A549 treated with GW870086 at 1 μM for 4 hours (cell line): ENCODE results near the gene PRXL2A. TPM values are rescaled to one million over a fixed set of nuclear protein-coding genes. Genes with fewer than 3 reads are reported as not detected.

Source experiments
- total RNA-seq: library from RNA; stranded (reverse); fragments of 200-300 nt; extraction: Qiagen RNA extraction; gene quantifications from 5 replicates; pipeline ENCODE4 v1.2.3, GENCODE V29; 2022; ENCODE audit warnings: low read depth

PRXL2A gene
- 41.2 to 44.9 TPM (median 43.7 TPM) in 5 replicates for total RNA-seq

GRCh38 chr10:80408242-80409101 lies at the start of gene PRXL2A:
Gene PRXL2A (plus strand): TSS chr10:80408551. CDS start chr10:80420468, 11,917 bp downstream.

GRCh38 chr10:80453842-80454512 lies 45.6 kb downstream of the PRXL2A start, which contains the start of gene TSPAN14:
Gene TSPAN14 (plus strand): TSS chr10:80454310. CDS start chr10:80489234, 34,924 bp downstream.

Other genes with a start within 250 kb of the PRXL2A start
- gene ANXA11, start 203.0 kb upstream of the PRXL2A start, total RNA-seq = 155 to 223 TPM (median 214 TPM) in 5 replicates
- 0.03 to 0.05 TPM in 2 of 5 replicates, not detected in the others for gene MAT1A, start 118.9 kb upstream of the PRXL2A start, total RNA-seq
- gene DYDC1, start 51.8 kb upstream of the PRXL2A start, total RNA-seq = not detected in 5 replicates
- gene DYDC2, start 51.8 kb upstream of the PRXL2A start, total RNA-seq = 0.13 to 0.17 TPM in 2 of 5 replicates, not detected in the others
- 121 to 158 TPM (median 152 TPM) in 5 replicates for gene TSPAN14, start 45.8 kb downstream of the PRXL2A start, total RNA-seq
- 0.10 to 0.13 TPM in 2 of 5 replicates, not detected in the others for gene SH2D4B, start 129.4 kb downstream of the PRXL2A start, total RNA-seq